ENCODE results near the gene ZNF750. TPM values are rescaled to one million over a fixed set of nuclear protein-coding genes. Genes with fewer than 3 reads are reported as not detected.

ZNF750 gene
- total RNA-seq, 2 donors from 2014 or later, result not detected

DNA sequence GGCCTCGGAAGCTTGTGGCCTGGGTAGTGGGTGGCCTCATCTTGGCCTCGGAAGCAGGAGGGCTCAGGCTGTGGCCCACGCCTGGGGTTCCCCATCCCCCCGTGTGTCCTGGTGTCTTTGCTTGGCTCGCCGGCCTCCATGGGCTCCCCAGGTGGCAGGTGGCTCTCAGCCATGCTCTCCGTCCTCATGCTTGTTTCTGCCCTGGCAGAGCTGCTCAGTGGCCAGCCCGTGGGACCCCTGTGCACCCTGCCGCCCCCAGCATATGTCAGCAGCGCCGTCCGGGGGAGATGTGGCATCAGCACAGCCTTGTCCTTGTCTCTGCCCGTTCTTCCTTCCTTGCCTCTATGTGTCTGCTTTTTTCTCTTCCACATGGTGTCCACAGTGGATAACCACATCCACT, 49.4 kb downstream of the ZNF750 start:
- Histone ChIP-seq H3K9me3 (no peaks in the 10 kb centered on the region), H3K36me3 (no peaks in the 10 kb centered on the region), H3K4me3 (no peak overlapping the region), H3K27ac (peak overlapping the region in 1 of 2 donors; percentile 27), H3K27me3 (no peaks in the 10 kb centered on the region), H3K4me1 (peaks cover 0 to 35% of the 10 kb centered on the region in 2 donors)
- TF ChIP-seq, protein P1, sequence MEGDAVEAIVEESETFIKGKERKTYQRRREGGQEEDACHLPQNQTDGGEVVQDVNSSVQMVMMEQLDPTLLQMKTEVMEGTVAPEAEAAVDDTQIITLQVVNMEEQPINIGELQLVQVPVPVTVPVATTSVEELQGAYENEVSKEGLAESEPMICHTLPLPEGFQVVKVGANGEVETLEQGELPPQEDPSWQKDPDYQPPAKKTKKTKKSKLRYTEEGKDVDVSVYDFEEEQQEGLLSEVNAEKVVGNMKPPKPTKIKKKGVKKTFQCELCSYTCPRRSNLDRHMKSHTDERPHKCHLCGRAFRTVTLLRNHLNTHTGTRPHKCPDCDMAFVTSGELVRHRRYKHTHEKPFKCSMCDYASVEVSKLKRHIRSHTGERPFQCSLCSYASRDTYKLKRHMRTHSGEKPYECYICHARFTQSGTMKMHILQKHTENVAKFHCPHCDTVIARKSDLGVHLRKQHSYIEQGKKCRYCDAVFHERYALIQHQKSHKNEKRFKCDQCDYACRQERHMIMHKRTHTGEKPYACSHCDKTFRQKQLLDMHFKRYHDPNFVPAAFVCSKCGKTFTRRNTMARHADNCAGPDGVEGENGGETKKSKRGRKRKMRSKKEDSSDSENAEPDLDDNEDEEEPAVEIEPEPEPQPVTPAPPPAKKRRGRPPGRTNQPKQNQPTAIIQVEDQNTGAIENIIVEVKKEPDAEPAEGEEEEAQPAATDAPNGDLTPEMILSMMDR (IDR thresholded peaks at IDR 0.05), result no peak
- no peak for DNase-seq (ENCODE audit: low spot score)

DNA sequence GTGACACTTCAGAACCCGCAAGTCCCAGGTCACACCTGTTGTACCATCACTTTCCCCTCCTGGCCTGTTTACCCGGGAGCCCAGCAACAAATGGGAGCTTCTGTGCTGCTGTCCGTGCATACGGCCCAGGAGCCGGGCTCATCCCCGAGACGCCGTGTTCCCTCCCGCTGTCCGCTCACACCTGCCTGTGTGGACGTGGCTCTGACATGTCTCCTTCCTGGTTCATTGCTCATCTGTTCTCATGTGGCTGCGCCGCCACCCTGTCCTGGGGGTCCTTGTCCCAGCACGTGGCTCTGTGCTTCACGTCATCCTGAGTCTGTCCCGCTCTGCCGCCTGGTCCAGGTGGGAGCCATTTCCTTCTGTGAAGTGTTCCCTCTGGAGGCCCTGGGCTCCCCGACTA, 50.0 kb downstream of the ZNF750 start:
- Histone ChIP-seq H3K27ac (peak overlapping the region in 1 of 2 donors; percentile 27), H3K4me3 (no peak overlapping the region), H3K4me1 (peaks cover 0 to 29% of the 10 kb centered on the region in 2 donors), H3K9me3 (no peaks in the 10 kb centered on the region), H3K36me3 (no peaks in the 10 kb centered on the region), H3K27me3 (no peaks in the 10 kb centered on the region)
- TF ChIP-seq, protein P1 (IDR thresholded peaks at IDR 0.05), result no peak
- DNase-seq (ENCODE audit: low spot score), result no peak

DNA sequence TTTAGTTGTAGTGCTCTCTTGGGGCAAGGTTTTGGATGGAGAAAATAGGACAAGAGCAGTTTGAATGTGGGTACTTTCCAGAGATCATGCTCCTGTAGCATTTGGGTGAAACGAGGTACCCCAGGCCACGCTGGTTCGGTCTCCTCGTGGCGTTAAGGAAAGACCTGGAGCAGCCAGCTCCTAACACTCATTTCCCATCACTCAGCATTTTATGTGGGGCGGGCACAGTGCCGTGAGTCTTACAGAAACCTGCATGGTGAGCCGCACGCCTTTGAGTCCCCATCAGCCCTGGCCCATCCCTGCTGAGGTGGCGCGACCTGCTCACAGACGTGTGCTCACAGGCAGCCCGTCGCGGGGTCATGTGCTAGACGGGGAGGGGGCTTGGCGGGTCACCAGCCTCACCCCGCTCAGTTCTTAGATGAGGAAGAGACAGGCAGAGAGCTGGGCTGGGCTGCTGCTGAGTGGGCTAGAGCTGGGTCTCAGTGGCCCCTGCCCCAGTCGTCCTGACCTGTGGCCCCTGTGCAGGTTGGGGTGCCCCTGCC, 50.7 kb downstream of the ZNF750 start:
- no peak overlapping the region for H3K4me3 ChIP-seq

DNA sequence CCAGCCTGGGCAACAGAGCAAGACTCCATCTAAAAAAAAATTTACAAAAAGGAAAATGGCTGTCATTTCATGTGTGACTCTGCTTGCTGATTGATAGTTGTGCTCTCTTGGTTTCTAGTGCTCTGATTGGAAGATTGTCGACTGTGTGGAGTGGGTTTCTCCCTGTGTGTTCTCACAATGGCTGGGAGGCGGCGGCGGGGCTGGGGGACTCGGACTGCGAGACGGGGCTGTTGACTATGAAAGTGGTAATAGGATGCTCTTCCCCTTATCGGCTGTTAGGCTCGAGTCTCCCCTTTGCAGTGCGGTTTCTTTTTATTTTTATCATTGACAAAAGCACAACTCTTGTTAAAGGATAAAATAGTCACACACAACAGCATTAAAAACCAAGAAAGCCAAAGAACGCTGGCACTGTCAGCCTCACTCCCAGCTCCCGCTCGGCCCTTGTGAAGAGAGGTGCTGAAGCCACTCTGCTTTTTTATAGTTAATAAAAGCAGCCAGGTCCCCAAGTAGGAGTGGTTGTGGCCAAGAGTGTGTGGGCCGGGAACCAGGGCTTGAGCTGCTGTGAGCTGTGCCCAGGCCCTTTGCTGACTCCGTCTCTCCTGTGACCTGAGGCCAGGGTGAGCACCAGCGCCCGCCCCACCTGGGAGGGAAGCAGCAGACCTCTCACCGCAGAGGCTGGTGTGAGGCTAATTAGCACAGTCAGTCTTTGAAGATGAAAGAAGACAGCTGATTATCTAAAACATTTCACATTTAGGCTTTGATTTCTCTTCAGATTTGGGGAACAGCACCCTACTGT, 51.4 kb downstream of the ZNF750 start:
- no peak for DNase-seq (ENCODE audit: low spot score)
- H3K9me3 ChIP-seq, result no peaks in the 10 kb centered on the region
- peaks cover 0 to 15% of the 10 kb centered on the region in 2 donors for H3K4me1 ChIP-seq
- peaks cover 4% of the 10 kb centered on the region for H3K36me3 ChIP-seq
- H3K4me3 ChIP-seq, result no peak overlapping the region
- no peak overlapping the region for H3K27ac ChIP-seq
- H3K27me3 ChIP-seq, result no peaks in the 10 kb centered on the region
- TF ChIP-seq, protein P1 (IDR thresholded peaks at IDR 0.05), result no peak

More for the DNA sequence above, 50.7 kb downstream of the ZNF750 start:
- TF ChIP-seq, protein P1 (IDR thresholded peaks at IDR 0.05), result no peak
- H3K27ac ChIP-seq, result no peak overlapping the region
- H3K36me3 ChIP-seq, result no peaks in the 10 kb centered on the region
- H3K9me3 ChIP-seq, result no peaks in the 10 kb centered on the region
- no peaks in the 10 kb centered on the region for H3K27me3 ChIP-seq
- no peak for DNase-seq (ENCODE audit: low spot score)
- peaks cover 0 to 22% of the 10 kb centered on the region in 2 donors for H3K4me1 ChIP-seq

DNA sequence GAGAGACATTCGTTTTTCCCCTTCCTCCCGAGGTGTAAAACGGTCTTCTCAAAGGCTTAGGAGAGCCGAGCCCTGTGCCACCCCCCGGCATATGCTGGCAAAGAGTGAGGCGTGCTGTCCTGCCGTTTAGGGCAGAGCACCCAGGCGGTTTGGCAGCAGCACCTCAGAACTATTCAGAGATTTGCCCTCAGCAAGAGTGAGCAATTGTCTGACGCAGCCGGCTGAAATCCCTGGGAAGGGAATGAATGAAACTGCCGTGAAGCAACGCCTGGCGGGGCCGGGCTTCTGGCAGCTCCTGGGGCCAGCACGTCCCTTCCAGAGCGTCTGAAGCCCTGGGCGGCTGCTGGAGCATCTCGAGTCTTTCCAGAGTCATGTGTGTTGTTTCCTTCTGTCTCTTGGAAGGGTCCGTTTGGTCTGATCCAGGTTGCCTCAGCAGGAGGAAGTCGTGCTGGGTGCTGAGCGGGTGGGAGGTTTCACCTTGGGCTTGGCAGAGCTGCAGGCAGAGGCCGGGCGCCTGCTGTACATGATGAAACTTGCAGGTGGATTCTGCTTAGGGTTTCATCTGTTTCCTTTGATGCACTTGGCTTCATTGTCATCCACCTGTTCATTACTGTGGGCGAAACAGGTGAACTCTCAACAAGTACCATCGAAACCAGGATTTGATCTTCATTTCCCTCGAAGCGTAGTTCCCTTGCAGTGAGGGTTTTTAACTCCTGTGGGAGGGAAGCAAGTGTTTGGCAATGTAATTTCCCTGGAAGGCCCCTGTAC, 52.6 kb downstream of the ZNF750 start:
- Histone ChIP-seq H3K4me3 (no peak overlapping the region), H3K27ac (no peak overlapping the region), H3K4me1 (peaks cover 0 to 12% of the 10 kb centered on the region in 2 donors), H3K36me3 (peaks cover 14% of the 10 kb centered on the region), H3K27me3 (no peaks in the 10 kb centered on the region), H3K9me3 (no peaks in the 10 kb centered on the region)
- DNase-seq (ENCODE audit: low spot score), result peak; percentile 64
- TF ChIP-seq, protein P1 (IDR thresholded peaks at IDR 0.05), result no peak
